Measurements from ENCODE around the gene AGPS.

DNA sequence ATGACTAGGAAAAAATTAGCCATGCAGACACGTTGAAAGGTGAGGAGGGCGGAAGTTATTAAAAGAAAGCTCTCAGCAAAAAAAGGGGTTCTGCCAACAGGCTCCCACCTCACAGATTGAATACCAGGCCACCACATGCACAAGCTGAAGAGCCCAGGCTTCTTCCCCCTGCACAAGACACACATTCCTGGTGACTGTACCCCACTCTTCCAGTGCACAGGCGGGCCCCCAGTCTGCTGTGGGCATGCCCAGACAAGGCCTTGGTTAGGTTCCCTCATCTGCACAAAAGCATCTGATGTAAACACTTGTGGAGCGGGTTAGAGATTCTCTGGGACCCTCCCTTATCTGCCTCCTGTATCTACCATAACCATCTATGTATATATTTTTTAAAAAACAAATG, 81.7 kb downstream of the AGPS start:
- TF ChIP-seq POLR2AphosphoS5 (IDR thresholded peaks at IDR 0.05) (no peak), CTCF (IDR thresholded peaks at IDR 0.05) (no peak), POLR2A (IDR thresholded peaks at IDR 0.05) (no peak), EP300 (IDR thresholded peaks at IDR 0.05) (no peak)
